GM18511 (cell line): ENCODE results near the gene CCDC186.

Experiments
- ATAC-seq: cut with Tn5 transposase; IDR thresholded peaks from one replicate; pipeline ENCODE4 v1.9.1; 2021; ENCODE audit warnings: mild to moderate bottlenecking, moderate library complexity; ENCODE audit not compliant: unreplicated experiment

The CCDC186 gene

DNA sequence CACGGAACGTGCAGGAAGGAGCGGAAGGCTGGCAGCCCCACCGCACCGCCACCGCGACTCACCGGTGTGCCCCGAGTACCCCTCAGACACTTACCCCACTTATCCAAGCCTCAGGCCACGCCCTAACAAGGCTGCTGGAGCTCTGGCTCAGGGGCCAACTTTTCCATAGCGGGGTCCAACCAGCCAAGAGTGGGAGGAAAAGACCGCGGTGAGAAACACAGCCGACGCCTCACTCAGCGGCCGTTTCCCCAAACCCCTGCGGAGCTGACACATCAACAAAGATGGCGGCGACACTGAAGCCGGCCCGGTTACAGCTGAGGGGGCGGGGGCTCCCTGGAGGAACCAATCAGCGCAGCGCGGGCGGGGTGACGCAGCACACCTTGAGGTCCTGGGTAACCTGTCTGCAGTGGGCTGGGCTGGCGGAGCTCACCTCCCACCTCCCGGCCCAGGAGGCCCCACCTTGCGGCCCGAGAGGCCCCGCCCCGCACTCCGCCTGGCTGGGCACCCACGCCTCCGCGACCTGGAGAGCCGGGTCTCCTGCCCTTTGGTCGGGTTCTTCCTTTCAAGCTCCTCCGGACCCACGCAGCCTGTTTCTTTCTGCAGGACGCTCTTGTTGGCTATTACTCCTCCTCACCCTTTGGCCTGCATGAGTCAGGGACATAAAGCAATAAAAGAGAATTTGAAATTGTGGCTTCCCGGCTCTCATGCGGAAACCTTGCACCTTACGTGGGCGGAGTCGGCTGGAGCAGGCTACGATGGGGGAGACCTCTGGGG is at the start of gene CCDC186:
Gene CCDC186, minus strand, starts transcription at position 283 of the 774 bp plus-strand sequence. CDS start 10,935 bp downstream, outside the sequence.
- ATAC-seq = peak; percentile 99

DNA sequence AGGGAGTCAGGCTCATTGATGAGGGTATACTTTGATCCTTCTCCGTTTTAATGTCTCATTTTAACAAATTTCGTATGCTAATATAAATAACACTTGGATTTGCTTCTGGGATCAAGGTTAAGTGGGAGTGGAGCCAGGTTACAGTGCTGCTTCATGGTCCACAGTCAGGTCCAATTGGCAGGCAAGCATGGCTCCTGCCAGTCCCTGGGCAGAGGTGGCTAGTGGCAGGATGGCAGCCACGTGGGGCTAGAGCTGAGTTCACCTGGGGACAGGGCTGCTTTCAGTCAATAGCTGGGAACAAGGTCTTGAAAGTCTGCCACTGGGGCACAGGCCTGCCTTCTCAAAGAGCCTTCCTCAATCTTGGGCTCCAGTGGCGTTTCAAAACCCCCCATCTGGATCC is 49.1 kb upstream of the CCDC186 start:
- ATAC-seq = no peak

DNA sequence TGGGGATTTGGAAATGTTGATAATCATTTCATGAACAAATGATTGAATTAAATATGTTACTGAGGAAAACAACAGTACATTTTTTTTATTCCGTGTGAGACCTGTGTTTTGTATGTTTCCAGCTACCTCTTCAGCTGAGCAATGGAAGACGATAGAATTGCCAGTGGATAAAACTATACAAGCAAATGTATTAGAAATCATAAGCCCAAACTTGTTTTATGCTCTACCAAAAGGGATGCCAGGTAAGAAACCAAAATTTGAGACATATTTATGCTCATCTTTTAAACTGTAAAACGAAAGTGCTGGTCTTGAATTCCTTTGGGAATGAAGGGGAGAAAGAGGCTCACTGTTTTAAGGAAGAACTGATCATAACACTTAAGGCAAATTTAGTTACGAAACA is 47.2 kb upstream of the CCDC186 start:
- no peak for ATAC-seq

DNA sequence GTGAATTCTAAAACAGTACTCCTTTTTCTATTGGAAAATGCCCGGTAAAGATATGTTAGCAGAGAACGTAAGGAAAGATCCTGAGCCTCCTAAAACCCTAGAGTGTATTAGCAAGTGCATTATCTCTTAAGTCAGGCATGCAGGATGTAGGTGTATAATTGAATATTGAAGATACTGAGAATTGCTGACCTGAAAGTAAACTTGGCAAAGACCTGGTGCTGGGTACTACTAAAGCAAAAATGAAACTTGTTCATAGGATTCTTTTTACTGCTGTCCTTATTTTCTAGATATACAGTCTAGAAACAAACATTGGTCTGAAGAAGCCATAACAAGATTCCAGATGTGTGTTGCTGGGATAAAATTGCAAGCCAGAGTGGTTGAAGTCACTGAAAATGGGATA is 46.3 kb upstream of the CCDC186 start:
- no peak for ATAC-seq

DNA sequence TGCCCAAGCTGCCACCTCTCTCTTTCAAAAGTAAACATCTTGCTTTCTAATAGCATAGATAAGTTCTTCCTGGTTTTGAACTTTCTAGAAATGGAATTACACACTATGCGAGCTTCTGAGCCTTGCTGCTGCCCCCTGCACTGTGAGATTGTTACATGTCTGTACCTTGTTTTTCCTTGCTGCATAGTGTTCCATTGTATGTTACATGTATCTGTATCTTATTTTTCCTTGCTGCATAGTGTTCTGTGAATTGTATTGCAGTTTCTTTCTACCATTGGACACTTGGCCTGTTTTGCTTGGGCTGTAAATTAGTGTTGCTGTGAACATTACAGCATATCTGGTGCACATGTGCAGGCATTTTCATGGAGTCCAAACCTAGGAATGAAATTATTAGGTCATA is 41.0 kb upstream of the CCDC186 start:
- ATAC-seq = no peak

DNA sequence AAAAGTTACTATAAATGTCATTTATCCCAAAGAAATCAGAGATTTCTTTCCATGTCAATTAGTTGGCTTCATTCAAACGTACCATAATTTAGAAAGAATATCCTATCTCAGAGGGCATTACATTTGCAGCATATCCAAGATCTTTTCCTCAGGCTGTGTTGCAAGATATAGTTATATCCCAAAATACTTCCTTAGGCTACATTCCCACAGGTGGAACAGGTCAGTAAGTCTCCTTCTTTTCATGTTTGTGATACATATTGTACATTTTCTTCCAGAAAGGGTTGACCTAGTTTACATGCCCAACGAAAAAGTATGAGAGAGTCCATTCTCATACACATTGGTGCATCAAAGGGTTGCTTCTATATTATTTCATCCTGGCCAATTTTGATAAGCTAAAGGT is 38.1 kb upstream of the CCDC186 start:
- no peak for ATAC-seq

DNA sequence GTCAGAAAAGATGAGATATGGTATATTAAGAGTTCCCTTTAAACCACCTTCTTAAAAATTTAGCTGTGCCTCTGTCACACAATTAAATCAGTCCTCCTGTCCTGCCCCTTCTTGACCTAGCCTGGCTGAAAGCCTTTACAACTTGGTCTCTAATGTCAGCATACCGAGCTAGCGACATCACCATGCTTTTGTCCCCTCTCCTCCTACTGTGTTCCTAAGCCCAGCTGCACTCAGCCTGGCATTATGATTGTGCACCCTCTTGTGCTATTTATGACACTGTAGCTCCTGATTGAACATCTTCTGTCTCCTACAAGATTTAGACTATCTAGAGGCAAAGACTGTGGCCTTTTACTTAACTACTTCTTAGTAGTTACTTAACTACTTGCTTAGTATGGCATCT is 34.3 kb upstream of the CCDC186 start:
- ATAC-seq = no peak

DNA sequence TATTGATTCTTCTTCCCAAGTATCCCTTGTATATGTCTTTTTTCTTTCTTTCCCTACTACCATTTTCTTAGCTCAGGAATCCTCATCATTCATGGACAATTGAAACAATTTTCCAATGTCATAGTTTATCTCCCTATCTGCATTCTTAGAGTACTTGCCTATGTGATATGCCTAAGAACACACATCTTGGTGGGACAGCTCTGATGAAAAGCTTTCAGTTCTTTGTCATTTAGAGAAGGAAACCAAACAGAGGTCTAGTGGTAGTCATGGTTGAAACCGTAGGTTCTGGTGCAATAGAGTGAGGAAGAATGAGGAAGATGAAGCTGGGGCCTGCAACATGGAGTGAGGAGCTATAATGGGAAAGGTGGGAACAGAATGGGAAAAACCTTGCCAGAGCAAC is 33.3 kb upstream of the CCDC186 start:
- ATAC-seq = no peak

DNA sequence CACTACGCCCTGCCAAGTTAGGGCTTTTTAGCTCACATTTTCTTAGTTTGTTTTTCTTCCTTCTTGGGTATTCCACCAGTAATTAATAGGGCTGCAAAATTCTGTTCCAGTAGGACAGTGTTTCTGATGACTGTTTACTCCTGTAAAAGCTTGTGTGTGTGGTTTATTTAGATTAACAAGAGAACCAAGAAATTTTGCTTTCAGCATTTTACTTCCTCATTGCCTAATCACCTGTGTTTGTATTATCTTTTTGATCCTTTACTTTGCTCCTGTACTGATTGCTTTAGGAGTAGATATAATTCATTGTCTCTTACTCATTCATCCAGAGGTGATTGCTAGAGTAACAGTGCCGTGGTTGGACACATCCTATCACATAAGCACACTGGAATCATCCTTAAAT is 32.9 kb upstream of the CCDC186 start:
- ATAC-seq = no peak

DNA sequence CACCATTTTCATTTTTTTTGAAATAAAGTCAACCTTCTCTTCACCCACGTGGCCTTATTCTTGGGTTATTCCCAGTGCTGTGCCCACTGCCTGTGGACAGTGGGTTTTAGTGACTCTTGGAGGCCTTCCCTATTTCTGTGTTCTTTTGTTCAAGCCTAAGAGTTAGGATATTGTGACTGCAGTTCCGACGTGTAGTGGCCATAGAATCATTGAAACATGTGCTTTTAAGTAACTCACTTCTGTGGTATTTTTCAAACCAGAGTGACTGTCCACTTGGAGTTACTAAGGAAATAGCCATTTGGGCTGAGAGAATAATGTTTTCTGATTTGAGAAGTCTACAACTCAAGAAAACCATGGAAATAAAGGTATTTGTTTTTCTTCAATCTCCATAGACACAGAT is 28.8 kb upstream of the CCDC186 start:
- ATAC-seq = no peak

DNA sequence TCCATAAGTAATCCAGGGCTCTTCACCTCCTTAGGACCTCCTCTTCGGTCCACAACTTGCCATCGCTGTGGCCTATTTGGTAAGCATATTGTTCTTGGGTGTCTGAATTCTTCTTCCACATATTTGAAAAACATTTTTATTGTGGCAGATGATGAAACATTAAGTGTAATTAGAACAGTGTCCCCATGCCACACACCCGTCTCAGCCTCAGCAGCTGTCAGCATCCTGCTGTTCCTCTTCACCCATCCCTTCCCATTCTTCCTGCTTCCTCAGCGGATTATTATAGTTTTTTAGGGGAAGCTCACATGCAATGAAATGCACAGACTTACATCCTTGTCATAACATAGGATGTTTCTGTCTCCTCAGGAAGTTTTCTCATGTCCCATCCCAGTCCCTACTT is 25.2 kb upstream of the CCDC186 start:
- no peak for ATAC-seq

DNA sequence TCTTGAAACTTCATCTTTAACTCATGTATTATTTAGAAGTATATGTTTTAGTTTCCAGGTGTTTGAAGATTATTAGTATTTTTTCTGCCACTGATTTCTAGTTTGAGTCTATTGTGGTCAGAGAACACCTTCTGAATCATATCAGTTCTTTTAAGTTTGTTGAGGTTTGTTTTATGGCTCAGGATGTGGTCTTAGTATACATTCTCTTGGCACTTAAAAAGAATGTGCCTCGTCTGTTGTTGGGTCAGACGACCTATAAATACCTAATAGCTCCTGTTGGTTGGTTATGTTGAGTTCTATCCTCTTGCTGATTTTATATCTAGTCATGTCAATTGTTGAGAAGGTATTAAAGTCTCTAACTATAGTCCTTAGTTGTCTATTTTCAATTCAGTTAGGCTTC is 21.1 kb upstream of the CCDC186 start:
- ATAC-seq = peak; percentile 97

DNA sequence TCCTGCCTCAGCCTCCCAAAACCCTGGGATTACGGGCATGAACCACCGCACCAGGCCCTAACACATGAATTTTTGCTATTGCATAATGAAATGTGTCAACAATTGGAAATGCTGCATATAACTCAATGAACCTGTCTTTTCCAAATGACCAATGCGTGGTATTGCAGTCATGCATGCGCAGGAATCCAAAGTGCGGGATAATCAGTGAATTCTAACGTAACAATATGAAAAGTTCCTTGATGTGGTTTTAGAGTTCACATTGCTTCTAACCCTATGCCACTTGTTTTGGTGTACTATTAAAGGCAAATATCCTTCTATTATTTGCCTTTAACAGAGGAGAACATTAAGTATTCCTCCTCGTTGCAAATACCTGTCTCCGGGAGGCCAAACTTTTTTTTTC is 15.7 kb upstream of the CCDC186 start:
- ATAC-seq = no peak

DNA sequence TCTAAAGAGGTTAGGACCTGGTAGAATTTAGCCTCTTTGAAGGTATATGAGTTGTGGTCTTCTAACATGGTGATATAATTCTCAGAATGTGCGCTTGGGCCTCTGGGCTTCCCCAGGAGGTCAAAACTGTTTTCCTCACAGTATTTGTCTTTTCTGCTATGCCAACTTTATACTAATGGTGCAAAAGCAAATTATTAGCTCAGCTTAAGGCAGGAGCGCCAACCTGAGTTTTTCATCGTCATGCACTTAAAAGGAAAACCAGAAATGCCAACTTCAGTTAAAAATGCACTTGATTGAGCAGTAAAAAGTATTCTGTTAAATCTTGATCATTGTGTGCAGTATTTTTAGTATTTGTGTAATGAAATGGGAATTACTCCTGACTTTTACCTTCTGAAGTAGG is 14.9 kb upstream of the CCDC186 start:
- no peak for ATAC-seq

DNA sequence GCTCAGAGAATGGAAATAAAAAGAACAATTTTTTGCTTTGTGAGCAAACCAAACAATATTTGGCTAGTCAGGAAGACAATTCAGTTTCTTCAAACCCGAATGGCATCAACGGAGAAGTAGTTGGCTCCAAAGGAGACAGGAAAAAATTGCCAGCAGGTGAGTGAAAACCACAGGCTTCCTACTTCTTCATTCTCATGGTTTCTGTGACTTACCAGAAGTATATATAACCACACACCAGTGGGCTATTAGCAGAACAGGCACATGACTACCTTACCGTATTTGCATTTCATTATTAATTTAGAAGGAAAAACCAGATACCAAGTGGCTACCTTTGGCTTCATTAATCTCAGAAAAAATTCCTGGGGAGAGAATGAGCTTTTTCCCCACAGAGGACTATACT is 14.0 kb upstream of the CCDC186 start:
- peak; percentile 49 for ATAC-seq

DNA sequence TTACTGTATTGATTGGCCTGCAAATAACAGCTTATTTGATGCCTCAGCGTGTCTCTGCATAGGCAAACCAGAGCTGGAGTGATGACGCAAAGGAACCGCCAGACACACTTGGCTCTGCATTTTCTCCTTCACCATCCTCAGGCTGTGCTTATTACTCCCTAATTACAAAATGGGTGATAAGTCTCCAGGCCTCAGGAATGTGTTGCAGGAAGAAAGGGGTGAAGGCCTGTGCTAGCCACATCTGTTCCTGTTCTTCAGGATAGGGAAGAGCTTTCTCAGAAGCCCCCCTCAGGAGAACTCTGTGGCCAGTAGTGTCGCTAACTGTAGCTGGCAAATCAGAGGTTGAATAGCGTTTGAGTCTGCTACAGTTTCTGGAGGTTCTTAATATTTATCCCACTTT is 10.3 kb upstream of the CCDC186 start:
- ATAC-seq = no peak

DNA sequence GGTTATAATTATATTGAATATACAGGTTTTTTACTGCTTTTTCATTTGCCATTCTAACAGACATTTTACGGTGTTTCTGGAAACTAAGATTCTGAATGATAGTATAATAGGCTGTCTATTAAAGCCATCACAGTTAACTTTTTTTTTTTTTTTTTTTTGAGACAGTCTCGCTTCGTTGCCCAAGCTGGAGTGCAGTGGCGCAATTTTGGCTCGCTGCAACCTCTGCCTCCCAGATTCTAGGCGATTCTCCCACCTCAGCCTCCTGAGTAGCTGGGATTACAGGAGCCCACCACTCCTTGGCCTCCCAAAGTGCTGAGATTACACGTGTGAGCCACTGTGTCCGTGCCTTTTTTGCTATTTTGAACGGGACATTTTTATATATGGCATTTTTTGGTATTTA is 9.6 kb upstream of the CCDC186 start:
- ATAC-seq = no peak

DNA sequence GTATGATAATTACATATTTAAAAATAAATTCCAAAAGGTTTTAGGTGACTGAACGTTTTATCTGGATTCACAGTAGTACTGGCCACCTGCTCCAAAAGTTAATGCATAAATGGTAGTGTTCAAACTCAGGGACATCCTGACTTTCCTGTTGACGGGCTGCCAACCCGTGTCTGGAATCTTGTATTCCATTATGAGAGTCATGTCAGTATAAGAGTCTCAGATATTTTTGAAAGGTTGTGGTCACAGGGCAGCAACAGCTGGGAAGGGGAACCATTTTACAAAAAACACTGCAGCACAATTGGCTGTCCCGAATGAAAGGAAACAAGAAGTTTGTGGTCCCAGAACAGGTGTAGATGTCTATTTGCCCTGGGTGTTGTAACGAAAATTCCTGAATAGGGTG is 8.0 kb upstream of the CCDC186 start:
- ATAC-seq = no peak

DNA sequence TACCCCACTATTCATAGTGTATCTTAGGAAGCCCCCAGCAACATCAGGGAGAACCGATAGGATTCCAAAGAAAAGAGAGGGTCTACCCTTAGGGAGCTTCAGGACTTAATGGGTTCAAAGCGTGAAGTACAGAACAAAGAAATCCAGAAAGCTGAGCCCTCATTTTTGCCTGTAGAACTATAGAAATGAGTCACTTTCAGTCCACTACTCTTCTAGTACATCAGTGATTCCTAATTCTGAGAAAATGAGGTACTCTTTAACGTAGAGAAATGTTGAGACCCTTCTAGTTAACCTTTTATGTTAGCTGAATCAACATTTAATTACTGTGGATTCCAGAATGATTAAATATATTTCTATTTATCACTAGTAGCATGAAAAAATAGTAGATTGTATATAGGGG is 6.9 kb upstream of the CCDC186 start:
- no peak for ATAC-seq

DNA sequence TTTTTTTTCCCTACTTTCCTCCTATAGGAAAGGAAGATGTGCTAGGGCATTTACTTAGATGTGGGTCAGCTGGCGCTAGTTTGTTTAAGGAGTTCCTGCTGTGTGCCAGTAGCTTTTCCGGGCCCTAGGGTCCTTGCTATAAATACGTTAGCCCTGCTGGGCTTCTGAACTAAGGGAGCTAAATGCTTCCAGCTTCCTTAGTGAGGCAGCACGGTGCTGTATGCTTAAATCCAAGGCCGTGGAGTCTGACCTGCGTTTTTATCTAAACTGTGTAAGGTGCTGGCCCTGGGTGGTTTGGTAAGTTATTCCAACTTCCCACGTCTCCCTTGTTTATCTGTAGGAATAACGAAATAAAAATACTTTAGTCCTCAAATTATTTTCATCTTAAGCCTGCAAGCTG is 5.7 kb upstream of the CCDC186 start:
- no peak for ATAC-seq

DNA sequence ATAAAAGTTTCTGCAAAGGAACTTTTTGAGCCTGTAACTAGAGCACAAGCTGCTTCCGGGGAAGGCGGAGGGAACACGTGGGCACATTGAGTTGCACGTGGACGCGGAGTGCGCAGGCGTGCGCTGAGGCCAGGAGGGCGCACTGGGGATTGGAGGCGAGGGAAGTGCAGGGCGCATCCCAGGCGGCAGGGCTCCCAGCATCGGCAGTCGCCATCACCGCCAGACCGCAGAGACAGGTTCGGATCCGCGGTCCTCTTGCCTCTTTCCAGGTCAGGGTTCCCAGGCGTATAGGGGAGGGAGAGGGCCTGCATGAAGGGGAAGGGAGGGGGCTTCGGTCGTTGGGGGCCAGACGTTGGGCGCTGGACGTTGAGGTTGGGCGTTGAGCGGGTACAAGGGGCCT is 5.1 kb upstream of the CCDC186 start, which contains the start of gene TDRD1:
Gene TDRD1, plus strand, starts transcription at position 206 of the 400 bp plus-strand sequence. CDS start 8,479 bp downstream, outside the sequence.
- no peak for ATAC-seq

DNA sequence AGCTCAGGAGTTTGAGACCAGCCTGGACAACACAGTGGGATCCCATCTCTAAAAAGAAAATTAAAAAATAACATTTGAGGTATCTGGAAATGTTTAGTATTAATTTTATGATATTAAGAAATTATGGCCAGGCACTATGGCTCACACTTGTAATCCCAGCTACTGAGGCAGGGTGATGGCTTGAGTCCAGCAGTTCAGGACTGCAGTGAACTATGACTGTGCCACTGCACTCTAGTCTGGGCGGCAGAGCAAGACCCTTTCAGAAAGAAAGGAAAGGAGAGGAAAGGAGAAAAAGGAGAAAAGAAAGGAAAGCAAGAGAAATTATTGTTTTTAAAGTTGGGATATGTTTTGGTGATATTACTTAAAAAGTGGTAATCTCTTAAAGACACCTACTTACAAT is 2.5 kb upstream of the CCDC186 start:
- ATAC-seq = no peak

DNA sequence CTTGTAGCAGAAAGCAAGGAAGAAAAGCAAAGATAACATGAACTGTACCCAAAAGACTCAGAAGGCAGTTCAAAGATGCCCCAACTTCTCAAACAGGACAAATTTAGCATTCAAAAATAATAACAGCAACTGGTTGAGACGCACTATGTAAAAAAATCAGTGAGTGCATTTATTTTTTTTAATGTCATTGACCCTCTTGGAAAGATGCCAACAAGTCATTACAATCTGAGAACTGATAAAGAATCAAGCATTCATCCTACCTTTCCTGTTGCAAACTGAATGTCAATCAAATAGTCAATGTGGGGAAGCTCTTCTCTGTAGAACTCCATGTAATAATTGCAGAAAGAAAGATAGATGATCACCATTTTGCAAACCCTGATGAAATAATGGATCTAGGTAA is 1.7 kb upstream of the CCDC186 start:
- ATAC-seq = no peak
